ENCODE measurements around the gene LRIT3.
A peak's percentile ranks its signal among the peaks of the same experiment; 100 is the strongest.

LRIT3 gene, protein sequence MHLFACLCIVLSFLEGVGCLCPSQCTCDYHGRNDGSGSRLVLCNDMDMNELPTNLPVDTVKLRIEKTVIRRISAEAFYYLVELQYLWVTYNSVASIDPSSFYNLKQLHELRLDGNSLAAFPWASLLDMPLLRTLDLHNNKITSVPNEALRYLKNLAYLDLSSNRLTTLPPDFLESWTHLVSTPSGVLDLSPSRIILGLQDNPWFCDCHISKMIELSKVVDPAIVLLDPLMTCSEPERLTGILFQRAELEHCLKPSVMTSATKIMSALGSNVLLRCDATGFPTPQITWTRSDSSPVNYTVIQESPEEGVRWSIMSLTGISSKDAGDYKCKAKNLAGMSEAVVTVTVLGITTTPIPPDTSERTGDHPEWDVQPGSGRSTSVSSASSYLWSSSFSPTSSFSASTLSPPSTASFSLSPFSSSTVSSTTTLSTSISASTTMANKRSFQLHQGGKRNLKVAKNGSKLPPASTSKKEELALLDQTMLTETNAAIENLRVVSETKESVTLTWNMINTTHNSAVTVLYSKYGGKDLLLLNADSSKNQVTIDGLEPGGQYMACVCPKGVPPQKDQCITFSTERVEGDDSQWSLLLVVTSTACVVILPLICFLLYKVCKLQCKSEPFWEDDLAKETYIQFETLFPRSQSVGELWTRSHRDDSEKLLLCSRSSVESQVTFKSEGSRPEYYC

DNA sequence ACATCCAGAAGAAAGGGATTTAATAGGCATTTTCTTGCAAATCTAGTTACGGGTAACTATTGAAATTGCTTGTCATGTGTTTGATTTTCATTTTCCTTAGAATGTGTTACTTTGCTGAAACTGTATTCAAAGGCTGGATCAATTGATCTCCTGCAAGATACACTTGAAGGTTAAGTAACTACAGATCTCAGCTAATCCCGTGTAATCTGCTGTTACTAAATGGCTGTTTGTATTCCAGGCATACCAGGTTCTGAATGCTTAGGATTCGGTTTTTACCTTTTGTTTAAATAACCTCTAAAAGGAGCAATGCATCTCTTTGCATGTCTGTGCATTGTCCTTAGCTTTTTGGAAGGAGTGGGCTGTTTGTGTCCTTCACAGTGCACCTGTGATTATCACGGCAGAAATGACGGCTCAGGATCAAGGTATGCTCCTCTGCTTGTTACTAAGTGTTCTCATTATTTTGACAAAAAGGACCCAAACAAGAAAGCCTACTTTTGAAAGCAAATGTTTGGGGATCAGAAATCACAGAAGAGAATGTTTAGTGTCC is at the start of gene LRIT3:
TSS of gene LRIT3 (plus strand) at position 212 of the 547 bp plus-strand sequence. CDS start at position 307, 95 bp downstream.
- DNase-seq = no peak

DNA sequence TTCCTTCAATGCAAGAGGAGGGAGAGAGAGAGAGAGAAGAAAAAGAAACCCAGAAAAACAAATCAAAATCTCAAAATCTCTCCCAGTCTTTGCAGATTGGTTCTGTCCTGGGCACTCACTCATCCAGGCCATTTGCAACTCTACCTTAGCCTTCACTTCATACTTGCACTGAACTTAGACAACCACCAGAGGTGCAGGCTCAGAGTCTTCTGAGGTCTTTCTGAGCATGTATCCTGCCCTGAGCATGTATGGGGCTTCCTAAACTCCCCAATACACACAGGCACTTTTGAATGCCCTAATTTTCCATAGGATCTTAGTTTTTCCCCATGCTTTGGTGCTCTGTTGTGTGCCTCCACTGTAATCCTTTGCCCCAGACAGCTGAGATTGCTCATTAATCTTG is 49.0 kb upstream of the LRIT3 start:
- no peak for DNase-seq

DNA sequence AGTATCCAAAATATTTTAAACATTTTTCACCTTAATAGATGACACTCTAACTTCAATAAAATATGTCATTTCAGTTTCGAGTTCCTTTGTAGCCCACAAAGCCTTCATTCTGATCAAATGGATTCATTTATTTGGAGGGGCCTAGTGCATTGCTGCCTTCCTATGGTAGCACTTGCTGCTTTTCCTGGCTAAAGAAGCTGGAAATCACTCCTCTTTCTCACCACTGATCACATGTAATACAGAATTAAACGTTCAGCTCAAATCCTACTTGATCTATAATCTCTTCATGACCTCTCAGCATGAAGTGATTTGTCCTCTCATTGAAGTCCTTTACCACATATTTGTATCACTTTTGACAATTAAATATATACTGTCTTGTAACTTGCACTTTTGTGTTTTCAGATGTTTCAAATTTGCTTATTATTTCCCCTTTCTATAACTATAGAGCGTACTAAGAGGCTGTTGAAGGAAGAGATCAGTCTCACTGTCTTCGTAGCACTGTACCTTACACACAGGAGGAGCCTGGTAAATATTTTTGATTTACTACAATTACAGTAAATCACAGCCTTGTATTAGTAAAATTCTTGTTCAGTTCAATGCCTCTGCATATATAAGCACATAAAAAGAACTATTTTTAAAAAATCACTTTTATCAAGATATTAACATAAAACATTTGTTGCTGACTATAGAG is 46.7 kb upstream of the LRIT3 start:
- no peak for DNase-seq

DNA sequence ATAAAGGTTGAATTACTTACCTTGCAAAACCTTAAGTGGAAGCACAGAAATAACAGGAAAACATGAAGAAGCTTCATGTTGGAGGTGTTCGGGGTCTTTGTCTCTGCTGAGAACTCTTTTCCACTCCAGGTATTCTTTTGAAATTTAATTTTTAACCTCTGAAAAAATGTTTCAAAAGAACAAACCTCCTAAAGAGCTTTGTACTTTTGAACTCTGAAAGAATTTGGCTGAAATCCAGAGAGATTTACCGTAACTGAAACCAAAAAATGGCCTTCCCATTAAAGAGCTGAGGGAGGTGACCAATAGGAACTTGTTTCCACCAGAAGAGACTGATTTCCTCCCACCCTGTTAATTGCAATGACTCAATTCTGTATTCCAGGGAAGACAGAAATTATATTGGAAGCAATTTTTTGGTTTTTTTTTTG is 46.0 kb upstream of the LRIT3 start, which contains the start of gene CFI:
TSS of gene CFI (minus strand) at position 105 of the 425 bp plus-strand sequence. CDS start at position 77, 28 bp downstream.
- peak; percentile 84 for DNase-seq

DNA sequence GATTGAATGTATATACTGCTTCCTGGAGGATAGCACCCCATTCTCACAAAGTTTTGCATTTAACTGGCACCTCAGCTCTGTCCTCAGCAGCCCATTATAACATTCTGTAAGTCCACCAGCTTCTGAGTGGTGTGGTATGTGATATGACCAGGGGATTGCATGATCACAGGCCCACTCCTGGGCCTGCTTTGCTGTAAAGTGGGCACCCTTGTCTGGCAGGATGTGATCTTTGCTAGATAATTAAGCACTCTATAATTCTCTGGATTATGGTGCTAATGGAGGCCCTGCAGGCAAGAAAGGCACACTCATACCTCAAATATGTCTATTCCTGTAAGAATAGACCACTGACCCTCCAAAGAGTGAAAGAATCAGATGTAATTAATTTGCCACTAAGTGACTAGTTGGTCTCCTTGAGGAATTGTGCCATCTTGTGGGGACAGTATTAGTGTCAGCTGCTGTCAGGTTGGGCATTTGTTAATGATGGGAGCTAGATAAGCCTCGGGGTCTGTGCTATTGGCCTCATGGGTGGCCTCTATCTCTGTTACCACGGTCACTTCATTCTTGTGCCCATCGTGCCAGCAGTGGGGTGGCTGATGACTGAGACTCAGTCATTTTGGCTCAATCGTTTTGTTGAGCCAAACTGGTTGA is 43.9 kb upstream of the LRIT3 start:
- DNase-seq = peak; percentile 75

DNA sequence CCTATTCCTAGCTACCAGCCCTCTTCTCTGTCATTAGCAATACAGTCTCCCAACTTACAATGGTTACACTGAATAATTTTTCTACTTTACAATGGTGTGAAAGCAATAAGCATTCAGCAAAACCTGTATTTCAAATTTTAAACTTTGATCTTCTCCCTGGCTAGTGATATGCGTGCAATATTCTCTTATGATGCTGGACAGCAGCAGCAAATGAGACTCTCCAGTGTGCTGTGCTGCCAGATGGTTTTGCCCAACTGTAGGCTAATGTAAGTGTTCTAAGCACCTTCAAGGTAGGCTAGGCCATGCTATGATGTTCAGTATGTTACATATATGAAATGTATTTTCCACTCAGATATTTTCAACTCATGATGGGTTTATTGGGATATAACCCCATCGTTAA is 38.3 kb upstream of the LRIT3 start:
- DNase-seq = no peak

DNA sequence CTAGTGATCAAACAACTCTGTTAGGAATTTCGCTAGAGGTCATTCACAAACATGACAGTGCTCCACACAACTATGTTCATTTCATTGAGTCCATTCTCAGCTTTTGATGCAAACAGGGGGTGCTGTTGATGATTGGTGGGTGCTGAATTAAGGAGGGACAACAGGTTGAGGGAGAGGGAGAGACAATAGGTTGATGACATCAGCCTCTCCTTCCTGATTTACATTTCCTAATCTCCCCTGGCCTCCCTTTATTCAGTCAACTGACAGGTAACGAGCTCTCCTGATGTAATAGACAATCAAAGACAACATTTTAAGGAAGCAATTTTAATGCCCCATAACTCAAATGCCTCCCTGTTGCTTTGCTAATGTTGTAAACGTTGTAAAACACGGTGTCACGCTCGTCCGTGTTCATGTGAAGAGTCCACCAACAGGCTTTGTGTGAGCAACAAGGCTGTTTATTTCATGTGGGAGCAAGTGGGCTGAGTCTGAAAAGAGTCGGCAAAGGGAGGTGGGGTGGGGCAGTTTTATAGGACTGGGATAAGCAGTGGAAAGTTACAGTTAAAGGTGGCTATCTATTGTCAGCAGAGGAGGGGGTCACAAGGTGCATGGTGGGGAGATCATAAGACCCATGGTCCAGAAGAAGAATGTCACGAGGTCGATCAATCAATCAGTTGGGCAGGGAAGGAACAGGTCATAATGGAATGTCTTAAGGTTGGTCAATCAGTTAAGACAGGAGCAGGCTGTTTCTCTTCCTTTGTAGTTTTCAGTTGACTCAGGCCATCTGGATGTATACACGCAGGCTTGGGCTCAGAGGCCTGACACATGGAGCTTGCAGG is 37.1 kb upstream of the LRIT3 start:
- no peak for DNase-seq

DNA sequence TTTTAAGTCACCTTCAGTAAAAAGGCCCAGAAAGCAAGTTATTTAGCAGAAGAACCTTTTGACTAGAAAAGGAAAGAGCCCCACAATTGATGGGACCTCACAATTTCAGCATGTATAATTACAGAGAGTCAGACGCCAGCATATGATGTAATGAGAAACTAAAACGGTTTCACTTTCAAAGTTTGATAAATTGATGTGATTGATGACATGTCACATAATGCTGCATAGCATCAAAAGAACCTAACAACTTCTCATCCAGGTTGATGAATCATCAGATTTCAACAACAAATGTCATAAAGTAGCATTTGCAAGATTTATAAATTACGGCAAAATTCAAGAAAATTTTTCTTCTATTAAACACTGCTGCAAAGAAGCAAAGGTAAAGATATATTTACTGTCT is 36.2 kb upstream of the LRIT3 start:
- no peak for DNase-seq

DNA sequence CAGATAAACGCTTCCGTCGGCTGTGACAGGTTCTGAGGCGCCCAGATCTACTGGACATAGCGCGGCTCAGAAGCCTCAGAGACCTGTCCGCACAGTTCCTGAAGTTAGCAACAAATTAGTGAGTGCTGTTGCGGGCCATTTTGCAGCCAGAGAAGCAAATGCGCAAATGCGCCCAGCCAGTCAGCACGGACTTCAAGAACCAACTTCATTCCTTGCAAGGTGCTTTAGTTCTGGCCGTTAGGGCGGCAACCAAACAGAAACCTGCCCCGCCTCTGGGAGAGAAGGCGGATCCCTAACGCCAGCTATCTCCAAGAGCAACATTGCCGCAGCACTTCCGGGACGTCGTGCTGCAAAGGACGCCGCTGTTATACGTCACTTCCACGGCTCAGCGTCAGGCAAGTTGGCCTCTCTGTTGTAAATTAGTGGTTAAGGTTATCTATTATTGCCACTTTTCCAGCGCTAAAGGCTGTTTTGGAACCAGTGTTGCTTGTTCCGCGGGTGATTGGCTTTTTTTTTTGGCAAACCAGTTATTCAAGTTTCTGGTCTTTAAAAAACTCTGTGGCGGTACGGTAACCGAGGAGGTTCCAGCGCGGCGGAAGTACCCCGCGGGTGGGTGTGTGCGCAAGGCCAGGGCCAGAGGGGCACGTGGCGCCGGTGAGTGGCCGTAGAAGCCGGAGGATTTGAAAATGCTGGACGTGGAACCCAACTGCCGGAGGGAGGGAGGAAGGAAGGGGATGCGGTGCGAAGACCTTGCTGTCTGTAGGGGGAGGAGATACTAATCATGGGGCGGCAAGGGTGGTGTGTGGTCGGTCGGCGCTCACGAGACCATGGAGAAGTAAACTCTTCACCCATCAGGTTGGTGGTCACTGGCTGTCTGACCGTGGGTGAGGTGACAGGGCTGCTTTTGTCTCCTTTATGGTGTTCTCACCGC is 32.5 kb upstream of the LRIT3 start, which contains the start of gene GAR1:
TSS of gene GAR1 (plus strand) at position 612 of the 931 bp plus-strand sequence. CDS start 403 bp downstream, outside the sequence.
- DNase-seq = peak; percentile 92

DNA sequence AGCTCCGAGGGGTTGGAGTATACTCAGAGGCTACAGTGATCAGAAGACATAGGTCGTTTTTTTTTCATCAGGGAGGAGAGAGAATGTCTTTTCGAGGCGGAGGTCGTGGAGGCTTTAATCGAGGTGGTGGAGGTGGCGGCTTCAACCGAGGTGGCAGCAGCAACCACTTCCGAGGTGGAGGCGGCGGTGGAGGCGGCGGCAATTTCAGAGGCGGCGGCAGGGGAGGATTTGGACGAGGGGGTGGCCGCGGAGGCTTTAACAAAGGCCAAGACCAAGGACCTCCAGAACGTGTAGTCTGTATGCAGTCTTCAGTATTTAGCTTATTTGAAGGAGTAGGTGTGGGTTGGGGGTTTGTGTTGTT is 31.8 kb upstream of the LRIT3 start:
- DNase-seq = no peak

DNA sequence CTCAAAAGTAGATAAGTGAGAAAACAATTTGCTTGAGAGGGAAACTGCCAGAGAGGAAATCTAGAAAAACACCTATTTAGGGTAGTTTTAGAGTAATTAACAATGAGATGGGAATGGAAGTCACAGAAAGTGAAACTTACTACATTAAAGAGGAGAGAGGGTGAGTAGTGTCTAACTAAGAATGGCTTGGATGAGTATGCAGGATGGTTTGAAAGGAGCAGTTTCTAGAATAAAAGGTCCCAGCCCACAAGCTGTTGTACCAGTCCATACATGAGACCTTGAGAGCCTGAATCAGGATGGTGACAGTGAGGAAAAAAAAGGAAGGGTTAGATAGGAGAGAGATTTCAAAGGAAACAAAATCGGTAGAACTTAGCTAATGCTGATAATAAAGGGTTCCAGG is 31.0 kb upstream of the LRIT3 start:
- no peak for DNase-seq

DNA sequence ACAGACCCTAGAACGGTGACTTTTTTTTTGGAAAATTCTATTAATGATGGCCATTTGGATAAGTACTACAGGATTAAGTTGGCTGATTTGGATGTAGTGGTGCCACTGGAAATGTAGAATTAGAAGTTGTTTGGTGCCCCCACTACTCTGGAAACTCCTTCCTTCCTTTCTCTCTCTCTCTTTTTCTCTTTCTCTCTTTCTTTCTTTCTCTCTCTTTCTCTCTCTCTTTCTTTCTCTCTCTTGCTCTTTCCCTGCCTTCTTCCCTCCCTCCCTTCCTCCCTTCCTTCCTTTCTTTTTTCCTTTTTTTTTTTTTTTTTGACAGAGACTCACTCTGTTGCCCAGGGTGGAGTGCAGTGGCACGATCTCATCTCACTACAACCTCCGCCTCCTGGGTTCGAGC is 29.6 kb upstream of the LRIT3 start:
- DNase-seq = no peak

DNA sequence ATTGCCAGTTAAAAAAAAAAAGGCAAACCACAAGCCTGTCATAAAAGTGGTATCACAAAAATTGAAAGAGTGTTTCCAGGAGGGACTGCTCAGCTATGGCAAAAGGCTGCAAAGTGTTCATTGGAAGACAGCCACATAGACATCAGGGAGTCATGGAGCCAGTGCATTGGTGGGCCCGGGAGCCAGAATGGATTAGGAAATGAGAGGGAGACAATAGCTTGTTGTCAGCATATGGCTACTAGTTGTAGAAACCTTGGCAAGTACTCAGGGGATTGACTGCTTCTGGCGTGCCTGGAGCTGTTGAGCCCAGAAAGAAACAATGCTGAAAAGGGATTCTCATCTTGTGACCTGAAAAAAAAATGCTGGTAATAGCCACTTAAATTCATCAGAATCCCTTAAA is 27.3 kb upstream of the LRIT3 start:
- no peak for DNase-seq

DNA sequence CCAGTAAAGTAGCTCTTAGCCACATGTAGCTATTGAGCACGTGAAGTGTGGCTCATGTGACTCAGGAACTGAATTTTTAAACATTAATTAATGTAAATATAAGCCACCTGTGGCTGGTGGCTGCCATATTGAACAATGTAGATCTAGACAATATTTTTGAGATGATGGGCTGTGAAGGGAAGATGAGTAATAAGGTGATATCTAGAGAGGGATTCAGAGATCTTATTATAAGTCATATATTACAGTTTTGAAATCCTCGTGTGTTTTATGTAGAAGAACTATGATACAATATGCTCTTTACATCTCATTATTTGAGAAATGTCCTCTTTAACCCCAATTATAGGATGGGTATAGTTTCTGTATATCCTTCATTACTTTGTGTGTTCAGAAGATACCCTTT is 26.7 kb upstream of the LRIT3 start:
- DNase-seq = no peak

DNA sequence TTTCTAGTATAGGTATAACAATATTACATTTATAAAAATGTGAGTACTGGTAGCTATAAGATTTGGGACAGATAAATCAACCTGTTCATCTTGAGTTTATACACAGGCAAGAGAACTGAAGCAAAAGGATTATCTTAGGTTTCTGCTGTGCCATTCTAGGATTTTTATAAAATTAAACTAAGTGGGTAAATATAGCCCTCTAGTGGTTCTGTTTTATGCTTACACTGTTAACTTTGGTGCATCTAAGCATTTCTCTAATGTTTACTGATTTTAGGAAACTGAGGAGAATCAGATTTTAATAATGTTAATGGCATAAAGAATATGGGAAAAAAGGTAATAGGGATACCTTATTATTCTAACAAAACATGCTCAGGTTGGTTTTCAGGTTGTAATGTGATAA is 21.2 kb upstream of the LRIT3 start:
- peak; percentile 6 for DNase-seq

DNA sequence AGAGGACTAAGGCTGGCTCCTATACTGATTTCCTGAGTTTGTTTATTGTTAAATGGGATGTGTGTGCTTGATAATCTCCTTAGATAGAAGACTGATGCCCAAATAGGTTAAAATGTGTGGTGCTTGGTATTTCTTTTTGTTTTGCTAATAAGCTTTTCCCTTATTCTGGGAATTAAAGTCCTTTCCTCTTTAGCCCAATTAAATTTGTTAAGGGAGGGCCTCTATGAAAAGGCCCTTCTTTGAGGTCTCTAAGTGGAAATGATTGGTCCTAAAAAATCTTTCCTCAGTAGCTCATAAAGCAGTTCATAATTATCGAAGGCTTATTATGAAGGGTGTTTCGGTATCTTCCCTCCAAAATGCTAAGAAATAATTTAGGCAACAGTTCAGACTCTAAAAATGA is 20.2 kb upstream of the LRIT3 start, which contains the start of gene RRH:
TSS of gene RRH (plus strand) at position 301 of the 400 bp plus-strand sequence. CDS start at position 357, 56 bp downstream.
- DNase-seq = no peak

DNA sequence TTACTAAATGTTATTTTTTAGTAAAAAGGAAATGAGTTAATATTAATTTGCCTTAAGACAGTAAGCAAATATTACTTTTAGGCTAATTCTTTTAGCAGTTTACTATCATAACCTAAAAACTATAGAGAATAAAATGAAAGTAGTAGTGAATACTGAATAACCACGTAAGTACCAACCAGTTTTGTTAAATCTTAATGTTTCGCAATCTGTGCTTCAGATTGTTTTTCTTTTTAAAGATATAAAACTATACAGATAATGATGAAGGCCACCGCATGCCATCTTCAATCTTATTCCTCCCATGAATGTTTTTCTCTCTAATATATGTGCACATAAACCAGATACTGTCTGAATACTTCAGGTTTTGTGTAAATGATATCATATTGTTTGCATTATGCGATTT is 14.2 kb upstream of the LRIT3 start:
- no peak for DNase-seq

DNA sequence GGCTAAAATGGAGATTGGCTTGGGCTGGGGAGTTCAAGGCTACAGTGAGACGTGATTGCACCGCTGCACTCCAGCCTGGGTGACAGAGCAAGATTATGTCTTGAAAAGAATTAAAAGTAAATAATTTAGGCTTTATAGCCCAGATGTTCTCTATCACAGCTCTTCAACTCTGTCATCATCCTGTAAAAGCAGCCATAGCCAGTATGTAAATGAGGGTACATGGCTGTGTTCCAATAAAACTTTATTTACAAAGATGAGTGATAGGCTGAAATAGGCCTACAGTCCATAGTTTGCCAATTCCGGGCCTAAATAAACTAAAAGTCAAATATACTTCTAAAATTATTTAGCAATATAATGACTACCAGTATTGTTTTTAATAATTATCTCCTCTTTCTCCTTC is 10.9 kb upstream of the LRIT3 start:
- DNase-seq = no peak

DNA sequence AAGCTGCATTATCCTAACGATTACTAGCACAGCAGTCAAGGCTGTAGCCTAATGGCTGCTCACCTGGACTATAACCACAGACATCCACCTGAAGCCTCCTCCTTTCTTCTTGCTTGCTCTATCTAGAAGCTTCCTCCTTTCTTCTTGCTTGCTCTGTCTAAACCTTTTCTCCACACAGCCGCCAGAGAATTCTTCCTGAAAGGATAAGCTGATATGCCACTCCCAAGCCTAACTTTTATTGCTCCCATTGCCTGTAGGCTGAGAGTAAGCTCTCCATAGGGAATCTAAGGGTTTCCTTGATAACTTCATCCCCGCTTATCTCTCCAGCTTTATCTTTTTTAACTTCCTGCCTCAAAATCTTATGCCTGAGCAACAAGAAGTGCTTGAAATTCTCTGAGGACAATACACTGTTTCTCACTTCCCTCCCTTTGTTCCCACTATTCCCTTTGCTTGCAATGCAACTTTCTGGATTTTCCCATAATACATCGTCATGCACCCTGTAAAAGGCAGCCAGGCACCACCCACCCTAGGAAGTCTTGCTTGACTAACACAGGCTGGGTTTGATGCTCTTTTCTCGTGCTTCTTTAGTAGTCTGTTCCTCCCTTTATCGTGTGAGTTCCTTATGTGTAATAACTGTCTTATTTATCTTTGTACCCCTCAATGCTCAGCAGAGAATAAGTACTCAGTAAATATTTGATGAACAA is 1.4 kb upstream of the LRIT3 start:
- no peak for DNase-seq

DNA sequence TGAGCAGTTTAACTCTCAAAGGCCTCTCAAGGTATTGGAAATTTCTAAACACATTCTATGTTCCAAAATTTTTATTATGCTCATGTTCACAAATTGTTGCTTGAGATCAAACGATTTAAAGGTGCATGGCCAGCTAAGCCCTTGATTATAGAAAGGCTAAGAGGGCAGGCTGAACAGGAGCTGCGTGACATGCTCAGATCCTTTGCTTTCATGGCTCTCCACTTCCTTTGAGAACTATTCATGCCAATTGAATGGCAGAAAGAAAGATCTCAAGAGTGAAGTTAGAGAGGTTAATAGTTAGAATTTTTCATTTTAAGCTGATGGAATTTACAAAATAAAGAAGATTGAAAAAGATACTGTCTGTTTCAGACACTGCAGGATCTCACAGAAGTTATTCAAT is 594 bp downstream of the LRIT3 start:
- no peak for DNase-seq

Data from fibroblast of skin of right biceps (primary cell).